ENCODE data around the gene MBNL1.
A peak's percentile ranks its signal among the peaks of the same experiment; 100 is the strongest.
"Not testable (repeated sequence)": the region's sequence is repeated elsewhere in the genome, so short reads cannot be mapped to it uniquely, and the experiment has no call there.

Gene MBNL1

GRCh38 chr3:152416808-152417580 lies 148.3 kb downstream of the MBNL1 start:
- FAIRE-seq = no peak

DNA sequence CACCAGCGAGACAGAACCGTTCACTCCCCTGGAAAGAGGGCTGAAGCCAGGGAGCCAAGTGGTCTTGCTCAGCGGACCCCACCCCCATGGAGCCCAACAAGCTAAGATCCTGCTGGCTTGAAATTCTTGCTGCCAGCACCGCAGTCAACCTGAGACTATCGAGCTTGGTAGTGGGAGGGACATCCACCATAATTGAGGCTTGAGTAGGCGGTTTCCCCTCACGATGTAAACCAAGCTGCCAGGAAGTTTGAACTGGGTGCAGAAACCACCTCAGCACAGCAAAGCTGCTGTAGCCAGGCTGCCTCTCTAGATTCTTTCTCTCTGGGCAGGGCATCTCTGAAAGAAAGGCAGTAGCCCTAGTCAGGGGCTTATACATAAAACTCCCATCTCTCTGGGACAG lies 151.0 kb downstream of the MBNL1 start:
- FAIRE-seq = no peak

DNA sequence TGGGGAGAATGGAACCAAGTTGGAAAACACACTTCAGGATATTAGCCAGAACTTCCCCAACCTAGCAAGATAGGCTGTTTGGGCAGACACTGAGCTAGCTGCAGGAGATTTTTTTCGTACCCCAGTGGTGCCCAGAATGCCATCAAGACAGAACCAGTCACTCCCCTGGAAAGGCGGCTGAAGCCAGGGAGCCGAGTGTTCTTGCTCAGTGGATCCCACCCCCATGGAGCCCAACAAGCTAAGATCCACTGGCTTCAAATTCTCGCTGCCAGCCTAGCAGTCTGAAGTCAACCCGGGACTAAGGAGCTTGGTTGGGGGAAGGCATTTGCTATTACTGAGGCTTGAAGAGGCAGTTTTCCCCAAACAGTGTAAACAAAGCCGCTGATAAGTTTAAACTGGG lies 152.4 kb downstream of the MBNL1 start:
- FAIRE-seq = no peak

- no peak for FAIRE-seq
Observed at GRCh38 chr3:152426393-152426792, 157.7 kb downstream of the MBNL1 start.

GRCh38 chr3:152428577-152428976 lies 159.8 kb downstream of the MBNL1 start:
- no peak for FAIRE-seq

- FAIRE-seq = no peak
Observed at GRCh38 chr3:152430223-152431002, 161.7 kb downstream of the MBNL1 start.

- FAIRE-seq = no peak
Observed at GRCh38 chr3:152434142-152434541, 165.4 kb downstream of the MBNL1 start.

DNA sequence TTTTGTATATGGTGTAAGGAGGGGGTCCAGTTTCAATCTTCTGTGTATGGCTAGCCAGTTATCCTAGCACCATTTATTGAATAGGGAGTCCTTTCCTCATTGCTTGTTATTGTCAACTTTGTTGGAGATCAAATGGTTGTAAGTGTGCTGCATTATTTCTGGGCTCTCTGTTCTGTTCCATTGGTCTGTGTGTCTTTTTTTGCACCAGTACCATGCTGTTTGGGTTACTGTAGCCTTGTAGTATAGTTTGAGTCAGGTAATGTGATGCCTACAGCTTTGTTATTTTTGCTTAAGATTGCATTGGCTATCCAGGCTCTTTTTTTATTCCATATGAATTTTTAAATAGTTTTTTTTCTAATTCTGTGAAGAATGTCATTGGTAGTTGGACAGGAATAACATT lies 166.5 kb downstream of the MBNL1 start:
- FAIRE-seq = not testable (repeated sequence)

GRCh38 chr3:152436707-152437590 lies 168.2 kb downstream of the MBNL1 start:
- no peak for FAIRE-seq

GRCh38 chr3:152438181-152438580 lies 169.5 kb downstream of the MBNL1 start:
- no peak for FAIRE-seq

DNA sequence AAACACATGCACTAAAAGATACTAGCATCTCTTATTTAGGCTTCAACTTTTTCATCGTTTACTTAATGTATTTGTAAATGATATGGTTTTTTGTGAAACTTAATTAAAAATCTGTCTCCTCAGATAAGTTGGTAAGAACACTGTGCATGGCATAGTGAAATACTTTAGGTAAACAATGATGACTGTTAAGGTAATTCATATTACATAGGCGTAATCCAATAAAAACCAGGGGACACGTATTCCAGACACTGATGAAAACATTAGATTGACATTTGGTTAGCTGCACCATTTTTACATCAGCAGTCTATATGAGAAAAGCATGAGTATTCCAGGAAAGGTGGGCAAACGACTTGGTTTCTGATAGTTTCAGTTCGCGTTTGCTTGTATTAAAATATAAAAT lies 170.0 kb downstream of the MBNL1 start:
- no peak for FAIRE-seq

- not testable (repeated sequence) for FAIRE-seq
Observed at GRCh38 chr3:152440243-152440642, 171.5 kb downstream of the MBNL1 start.

DNA sequence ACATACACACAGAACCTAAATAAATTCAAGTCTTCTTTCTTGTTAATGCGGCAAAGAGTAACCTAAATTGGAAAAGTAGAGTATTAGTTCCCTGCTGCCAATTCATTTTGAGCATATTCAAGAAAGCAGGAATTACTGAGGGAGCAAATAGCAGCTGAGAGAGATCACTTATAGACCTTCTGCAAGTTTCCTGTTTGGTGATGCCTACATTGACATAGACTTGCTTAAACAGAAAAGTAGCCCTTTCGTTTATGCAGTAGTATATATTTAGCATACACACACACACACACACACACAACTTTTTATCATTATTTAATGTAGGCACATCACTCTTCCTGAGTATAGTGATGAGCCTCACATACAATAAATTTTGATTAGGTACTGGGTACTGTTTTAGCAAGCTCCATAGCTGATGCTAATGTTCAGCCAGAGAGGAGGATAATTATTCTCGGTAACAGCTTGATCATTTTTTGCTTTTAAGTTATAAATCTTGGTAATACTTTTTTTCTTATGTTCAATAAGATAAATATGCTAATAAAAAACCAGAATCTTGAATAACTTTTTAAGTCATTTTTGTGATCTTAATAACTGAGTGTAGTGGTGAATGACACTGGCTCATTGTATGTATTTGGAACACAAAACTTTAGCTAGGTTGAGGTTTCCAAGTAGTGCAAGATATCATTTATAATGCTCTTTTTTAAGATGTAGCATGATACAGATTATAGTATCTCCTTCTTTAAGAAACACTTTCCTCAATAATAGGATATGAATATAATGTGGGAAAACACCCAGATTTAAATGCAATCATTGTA lies 174.7 kb downstream of the MBNL1 start:
- no peak for FAIRE-seq

DNA sequence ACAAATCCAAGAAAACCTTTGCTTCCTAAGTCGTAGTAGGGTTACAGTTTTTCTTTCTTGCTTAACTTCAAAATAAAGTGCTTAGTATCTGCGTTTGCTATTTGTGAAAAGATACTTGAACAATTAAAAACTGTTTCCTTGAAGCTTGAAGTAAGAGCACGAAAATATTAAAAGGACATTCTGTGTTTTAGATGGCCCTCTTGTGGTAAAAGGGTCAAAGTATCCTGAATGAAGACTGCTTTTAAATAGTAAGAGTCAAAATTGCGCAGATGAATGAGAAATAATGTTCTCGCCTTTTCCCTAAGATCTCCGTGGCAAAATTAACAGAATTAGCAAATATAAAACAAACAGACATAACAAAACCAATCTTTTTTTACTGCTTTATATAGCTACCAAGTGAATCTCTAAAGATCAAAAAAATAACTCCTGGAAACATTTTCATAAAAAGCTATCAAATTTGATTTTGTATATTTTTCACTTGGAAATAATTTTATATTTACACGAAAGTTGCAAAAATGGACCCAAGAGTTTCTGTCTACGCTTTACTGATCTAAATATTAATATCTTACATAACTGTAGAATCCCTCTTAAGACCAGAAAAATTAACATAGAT lies 175.4 kb downstream of the MBNL1 start:
- FAIRE-seq = peak; percentile 73

GRCh38 chr3:152445212-152445611 lies 176.5 kb downstream of the MBNL1 start:
- no peak for FAIRE-seq

DNA sequence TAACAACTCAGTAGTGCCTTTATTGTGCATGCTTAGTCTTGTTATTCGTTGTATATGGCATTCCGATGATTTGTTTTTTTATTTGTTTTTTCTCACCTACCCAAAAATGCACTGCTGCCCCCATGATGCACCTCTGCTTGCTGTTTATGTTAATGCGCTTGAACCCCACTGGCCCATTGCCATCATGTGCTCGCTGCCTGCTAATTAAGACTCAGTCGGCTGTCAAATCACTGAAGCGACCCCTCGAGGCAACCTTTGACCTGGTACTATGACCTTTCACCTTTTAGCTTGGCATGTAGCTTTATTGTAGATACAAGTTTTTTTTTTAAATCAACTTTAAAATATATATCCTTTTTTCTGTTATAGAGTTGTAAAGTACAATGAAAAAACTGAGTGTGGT lies 177.8 kb downstream of the MBNL1 start:
- FAIRE-seq = no peak

- FAIRE-seq = no peak
Observed at GRCh38 chr3:152447511-152447910, 178.8 kb downstream of the MBNL1 start.

GRCh38 chr3:152448091-152448490 lies 179.4 kb downstream of the MBNL1 start:
- FAIRE-seq = no peak

DNA sequence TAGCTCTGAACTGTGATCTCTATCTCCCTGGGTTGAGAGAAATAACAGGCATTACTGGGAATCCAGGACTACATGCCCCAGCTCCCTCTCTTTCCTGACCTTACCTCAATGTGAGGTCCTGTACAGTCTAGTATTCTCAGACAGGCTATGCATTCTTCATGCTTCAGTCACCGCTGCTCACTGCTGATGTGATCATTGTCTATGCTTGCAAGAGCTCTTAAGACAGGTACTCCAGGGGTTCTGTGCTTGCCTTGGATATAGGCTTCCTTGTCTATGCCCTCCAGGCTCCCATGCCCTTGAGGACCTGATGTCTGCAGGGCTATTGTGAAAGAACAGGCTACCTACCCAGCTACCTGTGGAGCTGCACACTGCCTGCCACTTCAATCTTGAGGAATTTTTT lies 183.6 kb downstream of the MBNL1 start:
- FAIRE-seq = no peak

GRCh38 chr3:152454076-152454875 lies 185.5 kb downstream of the MBNL1 start:
- FAIRE-seq = no peak

DNA sequence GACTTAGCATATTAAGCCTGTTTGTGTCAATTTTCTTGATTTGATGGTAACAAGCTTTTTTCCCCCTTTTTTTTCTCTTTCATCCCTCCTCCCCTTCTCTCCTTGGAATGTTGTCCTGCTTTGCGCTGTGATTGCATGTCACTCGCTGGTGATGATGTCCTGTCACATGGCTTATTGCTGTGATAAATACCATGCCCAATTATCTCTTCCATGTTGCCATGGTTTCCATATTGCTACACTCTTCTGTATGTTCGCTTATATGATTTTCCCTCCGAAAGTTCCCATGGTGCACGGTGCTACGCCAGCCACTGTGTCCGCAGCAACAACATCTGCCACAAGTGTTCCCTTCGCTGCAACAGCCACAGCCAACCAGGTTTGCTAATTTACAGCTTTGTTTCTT lies 187.3 kb downstream of the MBNL1 start:
- FAIRE-seq = no peak

Data from TTC549 (cell line).